Limb (tissue), 2 donors: ENCODE data around the gene PLAAT4.
"Not testable (repeated sequence)": the region's sequence is repeated elsewhere in the genome, so short reads cannot be mapped to it uniquely, and the experiment has no call there.

Source experiments
- DNase-seq, 2 donors: peaks; one replicate each; pipeline ENCODE4 v3.0.0-alpha.2; 2016; ENCODE audit errors: extremely low spot score in 2 of 2

PLAAT4 gene

DNA sequence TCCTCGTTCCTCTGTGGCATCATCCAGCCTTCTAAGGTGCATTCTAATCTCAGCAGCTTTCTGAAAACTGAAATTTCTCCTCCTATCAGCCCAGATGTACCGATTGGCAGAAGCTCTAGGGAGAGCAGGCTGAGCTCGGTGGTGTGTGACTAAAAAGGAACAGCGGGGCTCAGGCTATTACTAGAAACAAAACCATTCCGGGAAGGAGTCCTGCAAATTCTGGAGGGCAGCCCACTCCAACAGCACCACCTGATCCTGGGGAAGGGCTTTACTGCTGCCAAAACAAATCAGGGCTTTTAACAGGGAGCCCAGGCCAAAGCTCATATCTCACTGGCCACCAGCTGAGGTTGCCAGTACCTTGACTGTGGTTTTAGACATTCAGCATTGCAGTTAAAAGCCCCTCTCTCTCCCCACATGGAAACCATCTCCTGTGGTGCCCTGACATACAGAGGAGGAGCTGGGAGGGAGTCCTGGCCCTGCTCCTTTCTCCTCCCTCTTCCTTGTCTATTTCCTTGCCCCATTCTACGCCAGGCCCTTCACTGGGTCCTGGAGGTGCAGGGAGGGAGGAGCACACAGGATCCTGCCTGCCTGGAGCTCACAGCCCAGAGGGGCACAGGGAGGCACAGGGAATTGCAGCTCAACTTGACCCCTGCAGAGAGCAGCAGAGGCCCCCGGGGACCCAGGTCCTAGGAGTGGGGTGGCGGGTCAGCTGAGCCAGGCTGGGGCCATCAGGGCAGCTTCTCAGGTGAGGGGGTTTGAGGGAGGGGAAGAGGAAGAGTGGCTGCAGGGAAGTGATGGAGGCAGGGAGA lies 889 bp downstream of the PLAAT4 start:
- DNase-seq = peak; percentile 46 to 64

DNA sequence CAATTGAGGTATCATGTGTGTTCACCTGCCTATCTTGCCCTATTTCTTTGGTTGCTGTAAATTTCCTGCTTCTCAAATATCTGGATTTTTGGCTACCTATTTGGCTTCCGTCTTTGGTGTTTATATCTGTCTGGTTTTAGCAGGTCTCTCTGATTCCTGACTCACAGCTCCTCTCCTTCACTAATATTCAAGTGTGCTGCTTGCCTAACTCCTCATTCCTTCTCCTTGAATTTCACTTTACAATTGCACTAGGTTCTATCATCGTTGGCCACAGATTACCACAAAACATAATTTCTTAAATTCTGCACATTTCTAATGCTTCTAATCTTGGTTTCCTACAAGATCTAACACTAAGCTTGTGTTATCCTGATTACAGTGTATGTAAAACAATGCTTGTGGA lies 5.9 kb downstream of the PLAAT4 start:
- not testable (repeated sequence) for DNase-seq

DNA sequence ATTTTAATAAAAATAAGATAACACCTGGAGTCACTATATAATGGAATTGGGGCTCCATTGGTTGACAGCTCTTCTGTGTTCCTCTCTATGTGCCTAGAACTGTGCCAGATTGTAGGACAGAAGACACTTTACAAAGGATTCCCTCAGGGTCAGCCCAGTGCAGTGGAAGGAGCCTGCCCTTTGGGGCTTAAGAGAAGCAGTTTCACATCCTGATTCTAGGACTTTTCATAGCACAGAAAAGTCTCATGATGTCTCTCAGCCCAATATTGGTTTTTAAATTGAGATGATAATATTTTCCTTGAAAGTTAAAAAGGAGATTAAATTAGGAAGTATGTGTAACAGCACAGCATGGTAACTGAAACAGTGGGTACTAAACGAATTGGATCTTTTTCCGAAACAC lies 7.1 kb downstream of the PLAAT4 start:
- no peak for DNase-seq

DNA sequence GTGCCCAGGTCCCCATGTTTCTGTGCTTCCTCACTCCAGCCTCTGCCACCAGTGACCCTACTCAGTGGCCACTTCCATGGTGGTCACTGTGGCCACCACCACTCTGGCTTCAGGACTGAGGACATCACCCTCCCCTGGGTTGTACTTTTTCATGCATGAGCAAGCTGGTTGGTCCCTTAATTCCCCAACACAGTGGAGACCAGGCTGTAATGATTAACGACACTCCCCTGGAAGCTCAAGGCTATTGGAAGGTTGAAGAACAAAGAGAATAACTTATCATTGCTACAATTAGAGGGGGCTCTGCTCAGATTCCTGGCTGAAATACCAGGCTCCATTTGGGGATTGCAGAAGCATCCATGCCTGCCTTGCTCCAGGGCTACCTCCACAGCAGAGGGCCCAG lies 10.5 kb downstream of the PLAAT4 start:
- no peak for DNase-seq

DNA sequence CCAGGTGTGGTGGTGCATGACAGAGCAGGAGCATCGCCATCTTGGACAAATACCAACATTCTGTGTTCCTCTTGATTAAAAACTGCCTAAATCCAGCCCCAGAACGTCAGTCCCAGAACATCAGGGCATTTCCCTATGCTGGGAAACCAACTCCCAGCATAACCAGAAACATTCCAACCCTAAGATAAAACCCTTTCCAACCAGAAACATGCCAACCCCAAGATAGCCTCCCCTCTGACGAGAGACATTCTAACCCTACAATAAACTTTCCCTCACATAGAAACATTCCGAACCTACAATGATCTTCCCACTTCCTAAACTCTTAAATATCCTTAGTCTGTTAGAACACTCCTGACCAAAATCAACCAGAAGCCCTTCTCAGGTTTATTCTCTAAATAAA lies 11.6 kb downstream of the PLAAT4 start:
- DNase-seq = no peak

DNA sequence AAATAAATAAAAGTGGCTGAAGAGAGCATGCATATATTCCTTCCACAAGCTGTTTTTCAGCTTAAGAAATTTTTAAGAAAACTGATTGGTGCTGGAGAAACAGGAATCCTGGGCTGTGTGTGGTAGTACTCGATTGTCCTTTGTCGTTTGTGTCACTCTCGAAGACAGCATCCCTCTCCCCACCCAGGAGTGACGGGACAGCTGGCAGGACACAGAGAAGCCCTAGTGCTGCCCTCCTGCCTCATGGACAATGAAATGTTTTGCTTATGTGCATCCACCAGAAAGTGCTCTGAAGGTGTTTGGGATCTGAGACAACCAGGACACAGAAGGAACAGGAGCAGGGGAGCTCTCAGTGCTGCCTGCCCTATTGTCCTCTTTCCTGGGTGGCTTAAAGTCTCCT lies 12.8 kb downstream of the PLAAT4 start:
- DNase-seq = no peak

DNA sequence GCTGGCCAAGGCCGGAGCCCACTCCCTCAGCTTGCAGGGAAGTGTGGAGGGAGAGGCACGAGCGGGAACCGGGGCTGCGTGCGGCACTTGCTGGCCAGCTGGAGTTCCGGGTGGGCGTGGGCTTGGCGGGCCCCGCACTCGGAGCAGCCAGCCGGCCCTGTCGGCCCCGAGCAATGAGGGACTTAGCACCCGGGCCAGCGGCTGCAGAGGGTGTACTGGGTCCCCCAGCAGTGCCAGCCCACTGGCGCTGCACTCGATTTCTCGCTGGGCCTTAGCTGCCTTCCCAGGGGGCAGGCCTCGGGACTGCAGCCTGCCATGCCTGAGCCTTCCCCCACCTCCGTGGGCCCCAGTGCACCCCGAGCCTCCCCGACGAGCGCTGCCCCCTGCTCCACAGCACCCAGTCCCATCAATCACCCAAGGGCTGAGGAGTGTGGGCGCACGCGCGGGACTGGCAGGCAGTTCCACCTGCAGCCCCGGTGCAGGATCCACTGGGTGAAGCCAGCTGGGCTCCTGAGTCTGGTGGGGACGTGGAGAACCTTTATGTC lies 13.6 kb downstream of the PLAAT4 start:
- DNase-seq = not testable (repeated sequence)

DNA sequence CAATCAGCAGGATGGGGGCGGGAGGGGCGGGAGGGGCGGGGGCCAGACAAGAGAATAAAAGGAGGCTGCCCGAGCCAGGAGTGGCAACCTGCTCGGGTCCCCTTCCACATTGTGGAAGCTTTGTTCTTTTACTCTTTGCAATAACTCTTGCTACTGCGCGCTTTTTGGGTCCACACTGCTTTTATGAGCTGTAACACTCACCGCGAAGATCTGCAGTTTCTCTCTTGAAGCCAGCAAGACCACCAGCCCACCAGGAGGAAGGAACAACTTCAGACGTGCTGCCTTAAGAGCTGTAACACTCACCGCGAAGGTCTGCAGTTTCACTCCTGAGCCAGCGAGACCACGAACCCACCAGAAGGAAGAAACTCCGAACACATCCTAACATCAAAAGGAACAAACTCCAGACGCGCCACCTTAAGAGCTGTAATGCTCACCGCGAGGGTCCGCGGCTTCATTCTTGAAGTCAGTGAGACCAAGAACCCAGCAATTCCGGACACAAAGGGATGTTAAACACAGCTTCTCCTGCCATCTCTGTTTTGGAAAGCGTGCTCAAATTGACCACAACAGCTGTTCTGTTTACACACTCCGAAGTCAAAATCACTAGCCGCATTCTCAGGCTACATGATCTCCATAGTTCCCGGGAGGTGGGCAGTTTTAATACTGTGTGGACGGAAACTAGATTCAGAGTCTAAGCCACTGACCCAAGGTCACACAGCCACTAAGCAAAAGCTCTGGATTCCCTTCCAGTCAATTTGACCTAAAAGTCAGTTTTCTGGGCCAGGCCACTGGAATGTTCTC lies 14.7 kb downstream of the PLAAT4 start:
- no peak for DNase-seq

DNA sequence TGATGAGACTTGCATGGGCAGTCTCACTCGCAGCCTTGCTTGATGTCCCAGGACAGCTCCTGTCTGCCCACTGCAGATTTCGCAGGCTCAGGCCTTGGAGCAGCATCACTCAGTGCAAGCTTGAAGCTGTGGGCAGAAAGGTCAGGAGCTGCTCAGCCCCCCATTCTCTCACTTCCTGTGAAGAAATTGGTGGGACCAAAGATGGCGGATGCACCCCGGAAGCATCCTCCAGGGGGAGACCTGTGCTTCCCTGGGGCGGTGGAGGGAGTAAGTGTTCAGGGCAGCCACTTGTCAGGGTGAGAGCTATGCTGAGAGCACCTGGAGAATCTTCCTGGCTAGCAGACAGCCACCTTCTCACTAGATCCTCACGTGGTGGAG lies 15.3 kb downstream of the PLAAT4 start:
- DNase-seq = no peak

DNA sequence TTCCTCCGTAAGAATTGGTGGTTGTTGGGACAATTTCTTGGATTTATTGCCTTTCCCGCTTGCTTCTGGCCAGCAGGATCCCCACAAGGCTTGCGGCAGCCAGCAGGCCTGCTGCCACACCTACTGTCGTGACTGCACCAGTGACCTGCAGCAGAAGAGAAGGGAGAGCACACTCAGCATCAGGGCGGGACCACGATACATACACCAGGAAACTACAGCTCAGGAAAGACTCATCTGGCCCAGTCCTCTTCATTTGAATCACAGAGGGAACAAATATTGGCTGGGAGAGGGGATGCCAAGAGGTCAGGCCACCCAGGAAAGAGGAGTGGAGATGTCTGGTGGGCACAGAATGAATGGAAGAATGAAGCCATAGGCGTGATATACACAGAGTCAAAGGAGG lies 16.3 kb downstream of the PLAAT4 start:
- no peak for DNase-seq

DNA sequence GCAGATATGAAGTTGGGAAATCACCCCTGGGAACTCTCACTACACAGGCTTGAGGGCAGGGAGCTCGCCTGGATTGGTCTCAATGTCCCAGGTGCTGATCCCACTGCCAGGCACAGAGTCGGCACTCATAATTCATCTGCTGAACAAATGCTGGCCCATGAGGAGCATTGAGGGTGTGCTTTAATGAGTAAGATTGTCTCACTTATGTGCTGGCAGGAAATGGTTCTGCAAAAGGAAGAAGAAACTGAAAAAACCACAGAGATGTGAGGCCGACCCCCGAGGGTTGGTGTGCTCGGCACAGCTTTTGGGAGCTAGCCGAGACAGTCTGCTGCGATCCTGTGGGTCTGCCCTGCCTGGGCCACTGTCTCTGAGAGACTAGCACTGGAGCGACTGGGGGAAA lies 17.2 kb downstream of the PLAAT4 start:
- DNase-seq = no peak

DNA sequence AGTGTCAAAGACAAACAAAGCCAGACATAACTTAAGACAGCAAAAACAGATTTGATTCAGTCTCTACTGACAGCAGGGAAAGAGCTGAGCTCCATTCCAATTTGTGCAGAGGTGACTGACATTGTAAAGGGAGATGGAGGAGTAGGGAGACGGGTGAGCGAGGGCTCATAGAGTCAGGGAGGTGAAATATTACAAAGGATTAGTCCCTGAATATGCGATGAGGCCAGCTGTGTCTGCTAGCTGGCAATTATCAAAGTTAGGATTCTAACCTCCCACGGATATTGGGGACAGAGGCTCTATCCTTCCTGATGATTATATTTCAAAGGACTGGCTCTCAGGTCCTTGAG lies 18.2 kb downstream of the PLAAT4 start:
- no peak for DNase-seq

DNA sequence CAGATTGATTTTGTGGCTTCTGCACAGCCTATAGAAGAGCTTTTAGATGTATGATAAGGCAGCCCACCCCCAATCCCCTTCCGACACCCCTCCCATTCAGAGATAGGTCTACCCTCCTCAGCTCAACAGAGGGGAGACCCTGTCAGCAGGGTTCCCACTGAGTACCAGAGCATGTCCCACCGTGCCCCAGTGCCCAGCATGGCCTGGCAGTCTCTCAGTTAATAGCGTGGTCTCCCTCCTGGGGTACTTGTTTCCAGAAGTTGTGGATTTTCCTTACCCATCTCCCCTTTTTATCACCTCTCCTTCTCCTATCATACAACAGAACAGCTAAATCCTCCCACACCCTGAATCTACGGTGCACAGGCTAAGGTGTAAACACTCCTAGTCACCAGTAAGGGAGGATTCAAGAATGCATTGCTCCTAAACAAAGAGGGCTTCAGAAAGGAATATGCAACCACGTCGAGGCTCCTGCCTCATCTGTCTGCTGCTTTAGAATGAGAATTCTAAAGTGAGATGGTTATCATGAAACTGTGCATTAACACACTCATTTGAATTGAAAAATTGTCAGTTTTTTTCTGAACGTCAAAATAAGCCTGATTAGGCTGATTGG lies 19.9 kb downstream of the PLAAT4 start:
- no peak for DNase-seq

DNA sequence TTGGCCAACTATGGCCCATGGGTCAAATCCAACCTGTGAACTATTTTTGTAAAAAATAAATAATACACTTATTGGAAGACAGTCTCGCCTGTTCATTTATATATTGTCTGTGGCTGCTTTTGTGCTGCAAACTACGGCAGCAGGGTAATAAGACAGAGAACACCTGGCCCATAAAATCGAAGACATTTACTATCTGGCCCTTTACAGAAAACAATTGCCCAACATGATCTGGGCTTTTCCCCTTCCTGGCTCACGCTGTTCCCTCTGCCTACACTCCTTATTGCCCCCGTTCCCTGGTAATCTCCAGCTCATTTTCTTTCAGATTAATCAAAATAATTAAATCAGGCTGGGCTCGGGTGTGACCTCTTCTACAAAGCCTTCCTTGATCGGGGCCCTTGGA lies 21.0 kb downstream of the PLAAT4 start:
- no peak for DNase-seq

DNA sequence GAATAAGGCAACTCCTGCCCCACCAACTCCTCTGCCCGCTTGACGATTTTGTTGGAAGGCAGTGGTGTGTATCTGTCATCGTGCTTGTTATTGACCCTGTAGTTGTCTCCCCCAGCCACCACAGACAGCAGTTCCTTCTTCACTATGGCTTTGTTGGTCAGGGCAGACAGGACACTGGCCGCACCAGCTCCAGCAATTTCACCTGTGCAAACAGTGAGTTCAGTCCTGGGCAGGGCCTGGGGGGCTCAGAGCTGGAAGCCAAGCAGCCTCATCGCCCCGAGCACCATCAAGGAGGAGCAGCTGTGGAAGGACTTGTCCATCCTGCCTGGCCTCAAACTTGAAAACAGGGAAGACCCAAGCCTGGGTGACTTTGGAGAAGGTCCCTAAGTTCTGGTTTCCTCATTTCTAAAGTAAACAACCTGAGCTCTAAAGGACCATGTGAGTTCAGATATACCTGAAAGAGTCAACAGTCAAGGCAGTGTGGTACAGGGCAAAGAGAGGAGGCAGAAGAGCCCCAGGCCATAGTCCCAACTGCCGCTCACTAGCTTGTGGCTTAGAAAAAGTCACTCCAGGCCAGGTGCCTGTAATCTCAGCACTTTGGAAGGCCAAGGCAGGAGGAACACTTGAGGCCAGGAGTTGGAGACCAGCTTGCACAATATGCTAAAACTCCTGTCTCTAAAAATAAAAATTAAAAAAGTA lies 22.0 kb downstream of the PLAAT4 start:
- DNase-seq = no peak

DNA sequence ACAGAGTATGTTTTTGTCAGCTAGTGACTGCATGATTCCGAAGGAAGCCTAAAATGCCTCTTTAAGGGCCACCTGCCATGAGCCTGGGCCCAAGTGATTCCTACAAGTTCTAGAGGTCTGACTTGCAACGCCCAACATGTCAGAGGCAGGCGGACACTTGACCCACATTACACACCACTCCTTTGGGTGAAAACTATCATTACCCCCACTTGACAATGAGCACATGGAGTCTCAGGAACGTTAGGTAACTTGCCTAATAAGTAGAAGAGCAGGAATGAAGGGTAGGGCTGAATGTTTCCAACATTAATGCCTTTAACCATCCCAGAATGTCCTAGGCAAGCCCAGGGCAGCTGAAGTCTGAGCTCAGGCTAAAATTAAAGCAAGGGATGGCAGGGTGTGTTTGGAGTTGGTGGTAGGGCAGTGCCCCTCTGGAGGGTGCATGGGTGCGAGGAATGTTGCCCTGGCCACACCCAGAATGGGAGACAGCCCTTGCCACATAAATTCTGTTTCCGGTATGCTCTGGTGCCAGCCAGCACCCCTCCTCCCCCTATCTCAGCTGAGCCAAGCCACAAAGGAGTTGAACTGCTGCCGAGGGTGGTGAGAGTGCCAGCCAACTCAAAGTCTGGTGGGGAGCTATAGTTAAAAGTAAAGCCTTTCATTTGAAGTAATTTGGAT lies 24.0 kb downstream of the PLAAT4 start:
- DNase-seq = peak in 1 of 2 donors; percentile 50

DNA sequence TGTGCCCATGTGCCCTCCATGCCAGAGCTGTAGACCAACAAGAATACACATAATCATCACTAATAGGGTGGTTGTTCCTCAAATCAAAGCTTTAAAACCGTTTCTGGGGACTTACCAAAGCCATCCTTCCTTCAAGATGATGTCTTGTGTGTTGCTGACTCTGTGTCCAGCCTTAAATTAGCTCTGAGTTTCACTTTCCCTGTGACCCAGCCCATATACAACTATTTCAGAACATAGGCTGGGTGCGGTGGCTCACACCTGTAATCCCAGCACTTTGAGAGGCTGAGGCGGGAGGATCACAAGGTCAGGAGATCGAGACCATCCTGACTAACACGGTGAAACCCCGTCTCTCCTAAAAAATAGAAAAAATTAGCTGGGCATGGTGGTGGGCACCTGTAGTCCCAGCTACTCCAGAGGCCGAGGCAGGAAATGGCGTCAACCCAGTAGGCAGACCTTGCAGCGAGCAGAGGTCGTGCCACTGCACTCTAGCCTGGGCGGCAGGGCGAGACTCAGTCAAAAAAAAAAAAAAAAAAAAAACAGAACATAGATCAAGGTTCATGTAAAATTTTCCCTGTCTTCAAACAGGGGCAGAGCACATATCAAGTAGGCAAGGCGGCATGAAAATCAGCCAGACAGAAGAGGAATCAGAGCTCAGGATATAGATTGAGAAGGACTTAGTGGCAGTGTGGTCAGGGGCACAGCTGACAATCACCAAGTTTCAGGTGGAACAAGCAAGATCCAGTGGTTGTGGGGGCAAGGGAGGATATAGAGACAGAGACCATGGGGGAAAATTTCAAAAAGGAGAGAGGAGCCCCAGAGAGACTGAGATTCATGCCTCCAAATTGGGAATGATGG lies 26.8 kb downstream of the PLAAT4 start, which contains the start of gene PLAAT2:
PLAAT2 (minus strand) TSS at position 179 of the 855 bp plus-strand sequence; CDS start at position 124, 55 bp downstream.
- no peak for DNase-seq

DNA sequence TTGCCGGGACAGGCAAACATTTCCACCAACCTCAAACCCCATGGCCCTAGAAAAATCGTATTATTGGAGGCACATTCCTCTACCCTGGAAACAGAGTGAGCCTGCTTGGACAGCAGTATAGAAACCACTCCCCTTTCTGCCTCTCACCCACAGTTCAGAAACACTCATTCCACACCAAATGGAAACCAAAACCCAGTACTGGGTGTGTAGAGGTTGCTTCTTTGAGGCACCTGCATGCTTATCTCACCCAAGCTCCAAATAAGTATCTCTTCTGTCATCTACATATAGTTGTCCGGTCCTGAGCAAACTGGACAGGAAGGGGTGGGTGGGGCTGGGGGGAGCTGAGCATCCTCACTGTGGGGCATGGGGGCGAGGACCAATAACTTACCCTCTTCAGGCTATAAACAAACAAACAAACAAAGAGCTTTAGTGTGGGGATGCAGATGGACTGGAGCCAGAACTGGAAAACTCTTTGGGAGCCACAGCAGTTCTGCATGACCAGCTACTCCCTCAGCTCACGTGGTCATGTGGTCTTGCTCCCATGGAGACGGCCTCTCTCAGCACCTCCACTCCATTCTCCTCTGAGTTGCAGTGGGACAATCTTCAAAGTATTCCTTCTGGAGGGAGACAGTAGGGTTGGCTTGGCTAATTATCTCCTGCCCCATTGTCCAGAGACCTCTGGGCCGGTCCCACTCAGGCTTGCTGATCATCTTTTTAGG lies 27.6 kb downstream of the PLAAT4 start:
- no peak for DNase-seq

DNA sequence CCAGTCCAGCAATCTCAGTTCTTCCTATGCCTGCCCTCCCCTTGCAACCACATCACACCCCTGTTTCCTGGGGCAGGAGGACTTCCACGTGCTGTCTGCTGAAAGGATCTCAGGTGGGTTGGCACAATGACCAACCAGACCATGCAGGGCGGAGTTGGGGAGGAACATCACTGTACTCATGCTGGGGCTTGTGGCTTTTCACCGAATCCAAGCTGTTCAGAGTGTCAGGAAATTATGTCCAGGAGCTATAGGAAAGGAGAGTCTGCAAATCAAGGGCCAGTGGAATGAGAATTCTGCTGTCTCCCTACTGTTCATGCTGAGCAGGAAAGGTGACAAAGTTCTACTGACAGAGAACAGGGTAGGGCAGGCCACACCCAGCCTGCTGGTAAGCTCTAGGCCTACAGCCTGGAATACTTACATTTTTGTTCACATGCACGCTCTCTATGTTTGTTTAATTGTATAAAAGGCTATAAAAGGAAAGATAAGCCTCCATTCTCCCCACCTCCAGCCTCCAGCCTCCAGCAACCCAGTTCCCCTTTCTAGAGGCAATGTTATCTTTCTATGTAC lies 28.3 kb downstream of the PLAAT4 start:
- DNase-seq = no peak
